ENCODE data around the gene TNFSF8. TPM values are rescaled to one million over a fixed set of nuclear protein-coding genes. Genes with fewer than 3 reads are reported as not detected.

The TNFSF8 gene
- total RNA-seq, 1 donor from 2014 or later, result 0.96 TPM

- DNase-seq (ENCODE audit: low spot score in 2 of 2), result no peak
- no peaks in the 10 kb centered on the region for H3K4me1 ChIP-seq
- H3K9me3 ChIP-seq, result no peaks in the 10 kb centered on the region
- no peak overlapping the region for H3K4me3 ChIP-seq
- H3K27ac ChIP-seq, result no peak overlapping the region
- H3K36me3 ChIP-seq, result no peaks in the 10 kb centered on the region
- H3K27me3 ChIP-seq, result no peaks in the 10 kb centered on the region
- no peak for TF ChIP-seq CTCF (IDR thresholded peaks at IDR 0.05)
- intact Hi-C loops (cut with DNase I), result no loop called here
Observed at GRCh38 chr9:114965564-114965963, 35.2 kb upstream of the TNFSF8 start.

- DNase-seq (ENCODE audit: low spot score in 2 of 2), result no peak
- Histone ChIP-seq H3K27ac (no peak overlapping the region), H3K27me3 (no peaks in the 10 kb centered on the region), H3K36me3 (no peaks in the 10 kb centered on the region), H3K4me3 (no peak overlapping the region), H3K4me1 (no peaks in the 10 kb centered on the region), H3K9me3 (no peaks in the 10 kb centered on the region)
- no peak for TF ChIP-seq CTCF (IDR thresholded peaks at IDR 0.05)
- intact Hi-C loops (cut with DNase I), result no loop called here
Observed at GRCh38 chr9:114962809-114963208, 32.4 kb upstream of the TNFSF8 start.

- H3K27ac ChIP-seq, result no peak overlapping the region
- no peak overlapping the region for H3K4me3 ChIP-seq
- H3K27me3 ChIP-seq, result no peaks in the 10 kb centered on the region
- no peaks in the 10 kb centered on the region for H3K9me3 ChIP-seq
- TF ChIP-seq CTCF (IDR thresholded peaks at IDR 0.05), result no peak
- no peaks in the 10 kb centered on the region for H3K36me3 ChIP-seq
- DNase-seq (ENCODE audit: low spot score in 2 of 2), result no peak
- no peaks in the 10 kb centered on the region for H3K4me1 ChIP-seq
- intact Hi-C loops (cut with DNase I), result no loop called here
Observed at GRCh38 chr9:114960276-114960675, 29.9 kb upstream of the TNFSF8 start.

GRCh38 chr9:114958844-114959235, 28.4 kb upstream of the TNFSF8 start:
- H3K27ac ChIP-seq, result no peak overlapping the region

GRCh38 chr9:114958021-114958843, 27.8 kb upstream of the TNFSF8 start:
- no peaks in the 10 kb centered on the region for H3K36me3 ChIP-seq
- no peaks in the 10 kb centered on the region for H3K9me3 ChIP-seq
- no peak overlapping the region for H3K4me3 ChIP-seq
- no peaks in the 10 kb centered on the region for H3K27me3 ChIP-seq
- peak; percentile 25 to 73 for DNase-seq (ENCODE audit: low spot score in 2 of 2)
- intact Hi-C loops (cut with DNase I), result no loop called here
- TF ChIP-seq CTCF (IDR thresholded peaks at IDR 0.05), result no peak
- no peaks in the 10 kb centered on the region for H3K4me1 ChIP-seq
- no peak overlapping the region for H3K27ac ChIP-seq

More at GRCh38 chr9:114958844-114959235, 28.4 kb upstream of the TNFSF8 start:
- intact Hi-C loops (cut with DNase I), result no loop called here
- Histone ChIP-seq H3K27me3 (no peaks in the 10 kb centered on the region), H3K36me3 (no peaks in the 10 kb centered on the region), H3K4me3 (no peak overlapping the region), H3K4me1 (no peaks in the 10 kb centered on the region), H3K9me3 (no peaks in the 10 kb centered on the region)
- TF ChIP-seq CTCF (IDR thresholded peaks at IDR 0.05), result no peak
- no peak for DNase-seq (ENCODE audit: low spot score in 2 of 2)
